Neural cell (in vitro differentiated cells): ENCODE results near the gene HIP1R. TPM values are rescaled to one million over a fixed set of nuclear protein-coding genes. Genes with fewer than 3 reads are reported as not detected.
"Not testable (repeated sequence)": the region's sequence is repeated elsewhere in the genome, so short reads cannot be mapped to it uniquely, and the experiment has no call there.

Experiments
- H2AFZ ChIP-seq: fragments of 200-600, 300-800 bp; sonication (generic), shearing (Covaris generic); 2 replicates; pipeline ENCODE4 v1.6.0; 2014; ENCODE audit warnings: low read depth, mild to moderate bottlenecking, antibody characterized with exemption, low read length, moderate library complexity
- H3F3A ChIP-seq: fragments of 200-600 bp; shearing (Covaris generic); 2 replicates; pipeline ENCODE4 v1.6.1; 2016; ENCODE audit warnings: mild to moderate bottlenecking, moderate library complexity, mixed read lengths, antibody characterized with exemption, low read length; ENCODE audit not compliant: insufficient read depth, poor library complexity, severe bottlenecking
- H3K27ac ChIP-seq: fragments of 200-600, 300-800 bp; sonication (generic), shearing (Covaris generic); 2 replicates; pipeline ENCODE4 v1.5.1; 2014; ENCODE audit warnings: mild to moderate bottlenecking, low read length, moderate library complexity
- H3K27me3 ChIP-seq: fragments of 300-800, 200-600 bp; sonication (generic), shearing (Covaris generic); 2 replicates; pipeline ENCODE4 v1.6.0; 2014; ENCODE audit warnings: mild to moderate bottlenecking, low read depth, low read length, moderate library complexity; ENCODE audit not compliant: insufficient read depth
- H3K36me3 ChIP-seq: fragments of 300-800, 200-600 bp; sonication (generic), shearing (Covaris generic); 2 replicates; pipeline ENCODE4 v1.5.1; 2014; ENCODE audit warnings: mild to moderate bottlenecking, antibody characterized with exemption, low read length, moderate library complexity; ENCODE audit not compliant: insufficient read depth
- H3K4me2 ChIP-seq: fragments of 300-800, 200-600 bp; sonication (generic), shearing (Covaris generic); 2 replicates; pipeline ENCODE4 v1.6.0; 2014; ENCODE audit warnings: mild to moderate bottlenecking, low read length
- H3K4me3 ChIP-seq: fragments of 300-800, 200-600 bp; sonication (generic), shearing (Covaris generic); 2 replicates; pipeline ENCODE4 v1.5.1; 2014; ENCODE audit warnings: mild to moderate bottlenecking, low read length, moderate library complexity
- H3K79me2 ChIP-seq: fragments of 200-600 bp; shearing (Covaris generic); replicated peaks from 2 replicates; pipeline ENCODE4 v1.6.0; 2014; ENCODE audit warnings: mild to moderate bottlenecking, low read length, moderate library complexity; ENCODE audit not compliant: insufficient read depth
- H3K9ac ChIP-seq: fragments of 300-800, 200-600 bp; sonication (generic), shearing (Covaris generic); 2 replicates; pipeline ENCODE4 v1.6.1; 2016; ENCODE audit warnings: mild to moderate bottlenecking, low read length, mixed read lengths
- H3K9me2 ChIP-seq: fragments of 200-600 bp; shearing (Covaris generic); 2 replicates; pipeline ENCODE4 v1.6.1; 2016; ENCODE audit warnings: mild to moderate bottlenecking, low read length, mixed read lengths; ENCODE audit not compliant: insufficient read depth
- H3K9me3 ChIP-seq: fragments of 200-600, 300-800 bp; sonication (generic), shearing (Covaris generic); 2 replicates; pipeline ENCODE4 v1.6.1; 2016; ENCODE audit warnings: mild to moderate bottlenecking, mixed run types, low read length, moderate library complexity, mixed read lengths
- H4K20me1 ChIP-seq: fragments of 200-600 bp; shearing (Covaris generic); 2 replicates; pipeline ENCODE4 v1.6.1; 2016; ENCODE audit warnings: mild to moderate bottlenecking, mixed run types; ENCODE audit not compliant: insufficient read depth
- CTCF ChIP-seq: fragments of 450-650 bp; IDR thresholded peaks from 2 replicates; pipeline ENCODE4 v1.5.1; 2014; ENCODE audit warnings: antibody characterized with exemption, mild to moderate bottlenecking, moderate library complexity; ENCODE audit not compliant: poor library complexity, severe bottlenecking
- EP300 ChIP-seq: fragments of 450-650 bp; conservative IDR thresholded peaks from 2 replicates; pipeline ENCODE4 v1.6.1; 2014; ENCODE audit warnings: antibody characterized with exemption, mild to moderate bottlenecking, moderate library complexity; ENCODE audit not compliant: poor library complexity, severe bottlenecking
- EZH2 ChIP-seq: fragments of 200-600, 300-800 bp; shearing (Covaris generic), sonication (generic); IDR thresholded peaks from 2 replicates; pipeline ENCODE4 v1.6.1; 2014; ENCODE audit warnings: antibody characterized with exemption, low read length, borderline replicate concordance, mild to moderate bottlenecking; ENCODE audit not compliant: insufficient read depth, poor library complexity, severe bottlenecking
- POLR2AphosphoS5 ChIP-seq: IDR thresholded peaks from 2 replicates; pipeline ENCODE4 v1.6.1; 2012
- RAD21 ChIP-seq: fragments of 450-650 bp; conservative IDR thresholded peaks from 2 replicates; pipeline ENCODE4 v1.6.1; 2014; ENCODE audit warnings: antibody characterized with exemption, mild to moderate bottlenecking, moderate library complexity
- REST ChIP-seq: IDR thresholded peaks from 2 replicates; pipeline ENCODE4 v1.6.1; 2012; ENCODE audit warnings: borderline replicate concordance
- SMC3 ChIP-seq: fragments of 450-650 bp; conservative IDR thresholded peaks from 2 replicates; pipeline ENCODE4 v1.6.1; 2014; ENCODE audit warnings: antibody characterized with exemption, mild to moderate bottlenecking, moderate library complexity; ENCODE audit not compliant: poor library complexity
- TAF1 ChIP-seq: IDR thresholded peaks from 2 replicates; pipeline ENCODE4 v1.6.1; 2012; ENCODE audit warnings: low read depth
- polyA plus RNA-seq: library from polyadenylated mRNA; depleted of rRNA; stranded (reverse); fragments of >200 nt; gene quantifications from 2 replicates; pipeline ENCODE4 v1.2.3, GENCODE V29; 2014

HIP1R gene
- polyA plus RNA-seq, 1 donor from 2014 or later = 270 TPM

- Histone ChIP-seq H3K27ac (peak overlapping the region; percentile 10), H3K4me2 (peak overlapping the region; percentile 85), H3K9me2 (no peaks in the 10 kb centered on the region), H3K79me2 (peaks cover 77% of the 10 kb centered on the region), H3F3A (peaks cover 7% of the 10 kb centered on the region), H4K20me1 (peaks cover 3% of the 10 kb centered on the region), H3K27me3 (no peaks in the 10 kb centered on the region), H3K9me3 (no peaks in the 10 kb centered on the region), H3K36me3 (no peaks in the 10 kb centered on the region), H3K9ac (peak overlapping the region; percentile 35), H2AFZ (no peak overlapping the region), H3K4me3 (peak overlapping the region; percentile 58)
- TF ChIP-seq POLR2AphosphoS5 (no peak), REST (no peak), TAF1 (no peak), EP300 (no peak), SMC3 (no peak), CTCF (no peak), RAD21 (no peak), EZH2 (no peak)
Observed at GRCh38 chr12:122891661-122892525, 56.6 kb downstream of the HIP1R start.

- H2AFZ ChIP-seq, H3K27ac ChIP-seq, H3K9me2 ChIP-seq, H3F3A ChIP-seq, H3K9ac ChIP-seq, H3K36me3 ChIP-seq, H3K9me3 ChIP-seq, H3K27me3 ChIP-seq, H4K20me1 ChIP-seq: not testable (repeated sequence)
- Histone ChIP-seq H3K79me2 (peaks cover 70% of the 10 kb centered on the region), H3K4me3 (peak overlapping the region; percentile 96), H3K4me2 (peak overlapping the region; percentile 85)
Observed at GRCh38 chr12:122892724-122893123, 57.5 kb downstream of the HIP1R start.
